GM23338 (cell line): ENCODE results near the gene DCLK1. TPM values are rescaled to one million over a fixed set of nuclear protein-coding genes. Genes with fewer than 3 reads are reported as not detected.

ENCODE experiments used
- ATAC-seq: fragments of 200-7000 bp; cut with Tn5 transposase; 3 replicates; pipeline ENCODE4 v1.9.1; 2020
- DNase-seq: peaks from one replicate; pipeline ENCODE4 v3.0.0-alpha.2; 2015; ENCODE audit warnings: low spot score
- H2AFZ ChIP-seq: fragments of 200-600 bp; sonication (generic); 2 replicates; pipeline ENCODE4 v1.8.0; 2016; ENCODE audit warnings: antibody characterized with exemption, mild to moderate bottlenecking, moderate library complexity
- H3F3A ChIP-seq: fragments of 200-600 bp; sonication (generic); replicated peaks from 2 replicates; pipeline ENCODE4 v1.8.0; 2017; ENCODE audit warnings: antibody characterized with exemption, mixed run types, low read depth
- H3K27ac ChIP-seq: fragments of 200-600 bp; sonication (generic); 2 replicates; pipeline ENCODE4 v1.6.1; 2016; ENCODE audit warnings: low read depth
- H3K27me3 ChIP-seq: fragments of 200-600 bp; sonication (generic); 2 replicates; pipeline ENCODE4 v1.8.0; 2016; ENCODE audit warnings: mild to moderate bottlenecking, mixed run types, moderate library complexity; ENCODE audit not compliant: insufficient read depth
- H3K36me3 ChIP-seq: fragments of 200-600 bp; sonication (generic); 2 replicates; pipeline ENCODE4 v1.8.0; 2016; ENCODE audit warnings: mild to moderate bottlenecking; ENCODE audit not compliant: insufficient read depth
- H3K4me1 ChIP-seq: fragments of 200-600 bp; sonication (generic); 2 replicates; pipeline ENCODE4 v1.8.0; 2016; ENCODE audit warnings: mild to moderate bottlenecking, moderate library complexity; ENCODE audit not compliant: insufficient read depth
- H3K4me2 ChIP-seq: fragments of 200-600 bp; sonication (generic); 2 replicates; pipeline ENCODE4 v1.7.1; 2017; ENCODE audit warnings: mixed run types
- H3K4me3 ChIP-seq: fragments of 200-600 bp; sonication (generic); 2 replicates; pipeline ENCODE4 v1.6.1; 2016; ENCODE audit warnings: mixed run types
- H3K79me2 ChIP-seq: fragments of 200-600 bp; sonication (generic); replicated peaks from 2 replicates; pipeline ENCODE4 v1.8.0; 2017; ENCODE audit warnings: mild to moderate bottlenecking; ENCODE audit not compliant: insufficient read depth
- H3K9me2 ChIP-seq: fragments of 200-600 bp; sonication (generic); 2 replicates; pipeline ENCODE4 v1.8.0; 2017; ENCODE audit not compliant: insufficient read depth
- H4K20me1 ChIP-seq: fragments of 200-600 bp; sonication (generic); replicated peaks from 2 replicates; pipeline ENCODE4 v1.8.0; 2017; ENCODE audit warnings: mild to moderate bottlenecking; ENCODE audit not compliant: insufficient read depth
- H3K27ac Mint-ChIP-seq: 2 replicates; pipeline ENCODE4 v1.8.0; 2020; ENCODE audit warnings: inconsistent platforms, mild to moderate bottlenecking, moderate library complexity, mixed read lengths
- H3K27me3 Mint-ChIP-seq: 3 replicates; pipeline ENCODE4 v1.8.0; 2022; ENCODE audit warnings: low read depth, mild to moderate bottlenecking, moderate library complexity, mixed read lengths, inconsistent platforms; ENCODE audit not compliant: insufficient read depth, poor library complexity
- H3K36me3 Mint-ChIP-seq: 3 replicates; pipeline ENCODE4 v1.8.0; 2021; ENCODE audit warnings: low read depth, mild to moderate bottlenecking, inconsistent platforms, moderate library complexity, mixed read lengths
- H3K4me1 Mint-ChIP-seq: 3 replicates; pipeline ENCODE4 v1.8.0; 2020; ENCODE audit warnings: mild to moderate bottlenecking, inconsistent platforms, mixed read lengths
- H3K4me3 Mint-ChIP-seq: 3 replicates; pipeline ENCODE4 v1.8.0; 2021; ENCODE audit warnings: moderate library complexity, mild to moderate bottlenecking, inconsistent platforms, mixed read lengths
- H3K9me3 Mint-ChIP-seq: 3 replicates; pipeline ENCODE4 v1.8.0; 2020; ENCODE audit warnings: moderate library complexity, mild to moderate bottlenecking, inconsistent platforms, mixed read lengths
- EZH2phosphoT487 ChIP-seq: fragments of 200-600 bp; sonication (generic); IDR thresholded peaks from one replicate; pipeline ENCODE4 v1.8.1; 2018; ENCODE audit warnings: antibody characterized with exemption; ENCODE audit not compliant: unreplicated experiment
- JUNB ChIP-seq: IDR thresholded peaks from one replicate; pipeline ENCODE4 v1.6.1; 2016; ENCODE audit warnings: antibody characterized with exemption; ENCODE audit not compliant: unreplicated experiment
- POLR2AphosphoS5 ChIP-seq: IDR thresholded peaks from 2 replicates; pipeline ENCODE4 v1.6.1; 2016; ENCODE audit warnings: antibody characterized with exemption, low read depth
- STAT1 ChIP-seq: IDR thresholded peaks from one replicate; pipeline ENCODE4 v1.6.1; 2016; ENCODE audit warnings: antibody characterized with exemption; ENCODE audit not compliant: unreplicated experiment
- ZNF331 ChIP-seq: fragments of 250-450 bp; sonication (Bioruptor Pico); IDR thresholded peaks from 2 replicates; pipeline ENCODE4 v1.5.0; 2020; ENCODE audit warnings: low read depth, mild to moderate bottlenecking, moderate library complexity
- polyA plus RNA-seq: library from polyadenylated mRNA; unstranded; fragments of >200 nt; fragmentation: Nextera tagmentation; extraction: Ambion mirVana; gene quantifications from 2 replicates; pipeline ENCODE4 v1.2.1, GENCODE V29; 2016
- total RNA-seq: library from RNA; depleted of rRNA; stranded (reverse); fragments of >200 nt; shearing (Covaris generic); gene quantifications from 2 replicates; pipeline ENCODE4 v1.2.3, GENCODE V29; 2014
- TF ChIP-seq, protein P1 (sequence below): fragments of 250-450 bp; sonication (Bioruptor Pico); IDR thresholded peaks from 2 replicates; pipeline ENCODE4 v1.5.0; 2020; ENCODE audit warnings: mild to moderate bottlenecking, moderate library complexity
- TF ChIP-seq, protein P2 (sequence below): IDR thresholded peaks from 2 replicates; pipeline ENCODE4 v1.6.1; 2016; ENCODE audit warnings: antibody characterized with exemption

The DCLK1 gene
- total and polyA plus RNA-seq, 2 experiments from 2014 or later = 13.1 to 57.7 TPM

DNA sequence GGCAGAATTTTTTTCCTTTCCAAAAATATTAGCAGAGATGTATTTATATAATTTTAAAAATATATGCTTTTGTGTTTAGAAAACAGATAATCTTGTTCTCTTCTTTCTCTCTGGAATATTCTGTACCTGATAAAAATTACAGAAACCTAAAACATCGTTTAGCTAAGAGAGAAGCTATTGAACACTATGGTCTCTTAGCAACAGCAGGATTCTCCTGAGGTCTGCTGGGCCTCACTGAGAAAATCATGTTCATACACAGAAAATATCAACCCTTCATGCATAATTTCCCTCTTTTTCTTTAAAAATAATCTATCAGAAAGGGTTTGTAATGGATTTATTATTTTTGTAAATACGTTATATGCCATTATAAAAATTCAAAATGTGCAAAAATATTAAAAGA lies 242.2 kb downstream of the DCLK1 start (continued):
- TF ChIP-seq, protein P1, sequence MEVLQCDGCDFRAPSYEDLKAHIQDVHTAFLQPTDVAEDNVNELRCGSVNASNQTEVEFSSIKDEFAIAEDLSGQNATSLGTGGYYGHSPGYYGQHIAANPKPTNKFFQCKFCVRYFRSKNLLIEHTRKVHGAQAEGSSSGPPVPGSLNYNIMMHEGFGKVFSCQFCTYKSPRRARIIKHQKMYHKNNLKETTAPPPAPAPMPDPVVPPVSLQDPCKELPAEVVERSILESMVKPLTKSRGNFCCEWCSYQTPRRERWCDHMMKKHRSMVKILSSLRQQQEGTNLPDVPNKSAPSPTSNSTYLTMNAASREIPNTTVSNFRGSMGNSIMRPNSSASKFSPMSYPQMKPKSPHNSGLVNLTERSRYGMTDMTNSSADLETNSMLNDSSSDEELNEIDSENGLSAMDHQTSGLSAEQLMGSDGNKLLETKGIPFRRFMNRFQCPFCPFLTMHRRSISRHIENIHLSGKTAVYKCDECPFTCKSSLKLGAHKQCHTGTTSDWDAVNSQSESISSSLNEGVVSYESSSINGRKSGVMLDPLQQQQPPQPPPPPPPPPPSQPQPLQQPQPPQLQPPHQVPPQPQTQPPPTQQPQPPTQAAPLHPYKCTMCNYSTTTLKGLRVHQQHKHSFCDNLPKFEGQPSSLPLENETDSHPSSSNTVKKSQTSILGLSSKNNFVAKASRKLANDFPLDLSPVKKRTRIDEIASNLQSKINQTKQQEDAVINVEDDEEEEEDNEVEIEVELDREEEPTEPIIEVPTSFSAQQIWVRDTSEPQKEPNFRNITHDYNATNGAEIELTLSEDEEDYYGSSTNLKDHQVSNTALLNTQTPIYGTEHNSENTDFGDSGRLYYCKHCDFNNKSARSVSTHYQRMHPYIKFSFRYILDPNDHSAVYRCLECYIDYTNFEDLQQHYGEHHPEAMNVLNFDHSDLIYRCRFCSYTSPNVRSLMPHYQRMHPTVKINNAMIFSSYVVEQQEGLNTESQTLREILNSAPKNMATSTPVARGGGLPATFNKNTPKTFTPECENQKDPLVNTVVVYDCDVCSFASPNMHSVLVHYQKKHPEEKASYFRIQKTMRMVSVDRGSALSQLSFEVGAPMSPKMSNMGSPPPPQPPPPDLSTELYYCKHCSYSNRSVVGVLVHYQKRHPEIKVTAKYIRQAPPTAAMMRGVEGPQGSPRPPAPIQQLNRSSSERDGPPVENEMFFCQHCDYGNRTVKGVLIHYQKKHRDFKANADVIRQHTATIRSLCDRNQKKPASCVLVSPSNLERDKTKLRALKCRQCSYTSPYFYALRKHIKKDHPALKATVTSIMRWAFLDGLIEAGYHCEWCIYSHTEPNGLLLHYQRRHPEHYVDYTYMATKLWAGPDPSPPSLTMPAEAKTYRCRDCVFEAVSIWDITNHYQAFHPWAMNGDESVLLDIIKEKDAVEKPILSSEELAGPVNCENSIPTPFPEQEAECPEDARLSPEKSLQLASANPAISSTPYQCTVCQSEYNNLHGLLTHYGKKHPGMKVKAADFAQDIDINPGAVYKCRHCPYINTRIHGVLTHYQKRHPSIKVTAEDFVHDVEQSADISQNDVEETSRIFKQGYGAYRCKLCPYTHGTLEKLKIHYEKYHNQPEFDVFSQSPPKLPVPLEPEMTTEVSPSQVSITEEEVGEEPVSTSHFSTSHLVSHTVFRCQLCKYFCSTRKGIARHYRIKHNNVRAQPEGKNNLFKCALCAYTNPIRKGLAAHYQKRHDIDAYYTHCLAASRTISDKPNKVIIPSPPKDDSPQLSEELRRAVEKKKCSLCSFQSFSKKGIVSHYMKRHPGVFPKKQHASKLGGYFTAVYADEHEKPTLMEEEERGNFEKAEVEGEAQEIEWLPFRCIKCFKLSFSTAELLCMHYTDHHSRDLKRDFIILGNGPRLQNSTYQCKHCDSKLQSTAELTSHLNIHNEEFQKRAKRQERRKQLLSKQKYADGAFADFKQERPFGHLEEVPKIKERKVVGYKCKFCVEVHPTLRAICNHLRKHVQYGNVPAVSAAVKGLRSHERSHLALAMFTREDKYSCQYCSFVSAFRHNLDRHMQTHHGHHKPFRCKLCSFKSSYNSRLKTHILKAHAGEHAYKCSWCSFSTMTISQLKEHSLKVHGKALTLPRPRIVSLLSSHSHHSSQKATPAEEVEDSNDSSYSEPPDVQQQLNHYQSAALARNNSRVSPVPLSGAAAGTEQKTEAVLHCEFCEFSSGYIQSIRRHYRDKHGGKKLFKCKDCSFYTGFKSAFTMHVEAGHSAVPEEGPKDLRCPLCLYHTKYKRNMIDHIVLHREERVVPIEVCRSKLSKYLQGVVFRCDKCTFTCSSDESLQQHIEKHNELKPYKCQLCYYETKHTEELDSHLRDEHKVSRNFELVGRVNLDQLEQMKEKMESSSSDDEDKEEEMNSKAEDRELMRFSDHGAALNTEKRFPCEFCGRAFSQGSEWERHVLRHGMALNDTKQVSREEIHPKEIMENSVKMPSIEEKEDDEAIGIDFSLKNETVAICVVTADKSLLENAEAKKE (CRISPR knock-in tag) = no peak
- no peak for TF ChIP-seq JUNB
- TF ChIP-seq ZNF331 (CRISPR knock-in tag) = no peak
- no peak for TF ChIP-seq POLR2AphosphoS5
- TF ChIP-seq, protein P2, sequence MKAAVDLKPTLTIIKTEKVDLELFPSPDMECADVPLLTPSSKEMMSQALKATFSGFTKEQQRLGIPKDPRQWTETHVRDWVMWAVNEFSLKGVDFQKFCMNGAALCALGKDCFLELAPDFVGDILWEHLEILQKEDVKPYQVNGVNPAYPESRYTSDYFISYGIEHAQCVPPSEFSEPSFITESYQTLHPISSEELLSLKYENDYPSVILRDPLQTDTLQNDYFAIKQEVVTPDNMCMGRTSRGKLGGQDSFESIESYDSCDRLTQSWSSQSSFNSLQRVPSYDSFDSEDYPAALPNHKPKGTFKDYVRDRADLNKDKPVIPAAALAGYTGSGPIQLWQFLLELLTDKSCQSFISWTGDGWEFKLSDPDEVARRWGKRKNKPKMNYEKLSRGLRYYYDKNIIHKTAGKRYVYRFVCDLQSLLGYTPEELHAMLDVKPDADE = no peak
- no peak for TF ChIP-seq EZH2phosphoT487

DNA sequence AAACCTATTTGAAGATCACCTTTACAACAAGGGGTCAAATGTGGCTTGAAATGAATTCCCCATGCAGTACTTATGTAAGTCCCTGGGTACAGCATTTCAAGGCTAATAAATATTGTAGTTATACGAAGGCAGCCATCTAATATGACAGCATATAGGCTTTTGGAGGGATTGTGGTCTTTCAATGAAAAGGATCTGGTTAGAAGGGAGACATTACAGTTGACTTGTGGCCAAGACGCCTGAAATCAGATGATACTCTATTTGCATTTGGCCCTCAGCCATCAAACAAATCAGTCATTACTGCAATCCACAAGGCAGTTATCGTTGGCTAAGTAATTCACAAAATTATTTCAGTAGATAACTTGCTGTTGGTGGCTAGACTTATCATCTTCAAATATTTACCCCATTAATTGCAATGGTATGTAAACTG lies 242.7 kb downstream of the DCLK1 start:
- no peaks in the 10 kb centered on the region for H3K27me3 Mint-ChIP-seq
- TF ChIP-seq, protein P1 (CRISPR knock-in tag) = no peak
- TF ChIP-seq, protein P2 = no peak
- TF ChIP-seq STAT1 (no peak), EZH2phosphoT487 (no peak), ZNF331 (CRISPR knock-in tag) (no peak)

More for the DNA sequence above, 242.7 kb downstream of the DCLK1 start:
- Histone ChIP-seq H4K20me1 (no peaks in the 10 kb centered on the region), H3K27ac (no peak overlapping the region), H3F3A (no peaks in the 10 kb centered on the region), H3K36me3 (no peaks in the 10 kb centered on the region), H3K9me2 (peaks cover 10% of the 10 kb centered on the region), H2AFZ (no peak overlapping the region), H3K4me1 (peaks cover 18% of the 10 kb centered on the region; the same call in 1 of the 2 replicates), H3K79me2 (no peaks in the 10 kb centered on the region), H3K4me2 (no peak overlapping the region), H3K27me3 (no peaks in the 10 kb centered on the region), H3K4me3 (no peak overlapping the region)
- Mint-ChIP-seq H3K4me3 (no peak overlapping the region), H3K9me3 (no peaks in the 10 kb centered on the region), H3K4me1 (peaks cover 14% of the 10 kb centered on the region), H3K36me3 (no peaks in the 10 kb centered on the region), H3K27ac (no peak overlapping the region)
- ATAC-seq = no peak
- DNase-seq = no peak
